Stimulated activated CD8-positive, alpha-beta memory T cell treated with anti-CD3 and anti-CD28 coated beads, Interleukin-12 subunit alpha, Interleukin-12 subunit beta, amount 100 ng/mL, for 1 hour (primary cell): ENCODE data around the gene BCL11B.

Source experiments
- DNase-seq: peaks from one replicate; pipeline ENCODE4 v3.0.0-alpha.2; 2020; ENCODE audit warnings: low read depth

BCL11B gene

DNA sequence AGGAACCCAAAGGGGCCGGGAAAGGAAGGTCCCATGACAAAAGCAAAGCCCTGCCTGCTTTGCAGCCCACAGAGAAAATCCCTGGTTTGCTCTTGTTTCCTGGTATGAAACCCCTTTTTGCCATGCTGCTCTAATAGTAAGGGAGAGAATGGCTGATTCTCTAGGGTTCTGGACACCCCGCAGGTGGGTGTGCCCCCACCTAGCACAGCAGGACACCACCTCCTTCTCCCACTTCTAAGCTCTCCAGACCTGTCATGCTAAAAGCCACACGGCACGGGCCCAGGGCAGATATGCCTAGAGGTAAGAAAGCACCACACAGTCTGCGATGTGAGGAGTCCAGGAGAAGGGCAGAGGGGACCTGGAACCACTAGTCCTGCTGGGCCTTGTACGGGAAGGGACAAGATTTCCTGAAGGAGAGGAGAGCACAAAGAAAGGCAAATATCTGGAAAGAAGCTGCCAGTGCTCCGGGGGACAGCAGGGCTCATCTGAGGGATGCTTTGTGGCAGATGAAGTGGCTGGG is 113.3 kb downstream of the BCL11B start:
- DNase-seq, result no peak

GRCh38 chr14:99158150-99158549 is 113.8 kb downstream of the BCL11B start:
- DNase-seq, result no peak

- DNase-seq, result no peak
Observed at GRCh38 chr14:99157676-99158075, 114.3 kb downstream of the BCL11B start.

GRCh38 chr14:99157246-99157645 is 114.8 kb downstream of the BCL11B start:
- no peak for DNase-seq

DNA sequence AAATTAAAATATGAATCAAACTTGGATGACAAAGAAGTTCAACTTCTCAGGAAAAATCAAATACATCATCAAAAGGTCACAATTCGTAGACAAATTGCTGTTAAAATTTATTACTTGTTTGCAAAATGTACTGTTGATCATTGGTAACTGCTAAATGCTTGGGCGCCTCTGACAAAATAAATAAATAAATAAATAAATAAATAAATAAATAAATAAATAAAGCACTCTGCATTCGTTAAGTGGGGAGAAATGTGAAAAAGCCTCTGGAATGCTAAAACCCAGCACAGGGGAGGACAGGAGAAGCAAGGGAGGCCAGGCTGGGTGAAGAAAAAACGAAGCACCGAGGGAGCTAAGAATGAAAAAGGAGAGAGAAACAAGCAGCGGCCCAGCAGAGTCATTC is 115.2 kb downstream of the BCL11B start:
- no peak for DNase-seq

DNA sequence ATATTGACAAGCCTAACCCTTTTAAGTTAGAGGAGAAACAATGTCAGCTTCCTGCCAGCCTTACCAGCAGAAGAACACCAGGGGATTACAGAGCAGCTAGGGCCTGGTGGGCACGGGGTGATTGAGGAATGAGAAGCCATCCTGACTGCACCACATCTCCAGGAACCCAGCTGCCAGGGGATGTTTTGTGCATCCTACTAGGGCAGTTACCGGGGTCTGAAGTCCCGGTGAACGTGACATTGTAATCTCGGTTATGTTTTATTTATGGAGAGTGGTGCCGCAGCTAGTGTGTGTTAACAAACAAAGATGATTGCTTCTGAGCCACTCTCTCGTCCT is 115.9 kb downstream of the BCL11B start:
- DNase-seq, result no peak

GRCh38 chr14:99155173-99156089 is 116.6 kb downstream of the BCL11B start:
- DNase-seq, result no peak

DNA sequence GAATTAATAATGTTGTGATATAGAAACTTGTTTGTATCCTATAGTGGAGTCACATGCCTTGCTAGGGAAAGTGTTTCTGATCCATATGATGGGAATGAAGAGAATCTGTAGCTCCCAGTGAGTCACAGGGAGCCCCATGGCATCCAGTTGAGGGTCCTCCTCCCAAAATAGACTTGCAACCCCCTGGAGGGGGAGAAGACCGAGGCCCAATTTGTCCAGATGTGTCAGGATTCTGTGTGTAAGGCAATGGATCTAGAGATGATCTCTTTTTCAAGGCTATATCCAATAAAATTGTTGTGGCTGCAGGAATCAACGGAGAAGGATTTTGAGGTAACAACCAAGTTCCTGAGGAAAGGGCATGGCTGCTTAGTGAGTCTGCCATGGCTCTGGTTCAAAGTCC is 121.8 kb downstream of the BCL11B start:
- no peak for DNase-seq

- no peak for DNase-seq
Observed at GRCh38 chr14:99148861-99149610, 123.0 kb downstream of the BCL11B start.

DNA sequence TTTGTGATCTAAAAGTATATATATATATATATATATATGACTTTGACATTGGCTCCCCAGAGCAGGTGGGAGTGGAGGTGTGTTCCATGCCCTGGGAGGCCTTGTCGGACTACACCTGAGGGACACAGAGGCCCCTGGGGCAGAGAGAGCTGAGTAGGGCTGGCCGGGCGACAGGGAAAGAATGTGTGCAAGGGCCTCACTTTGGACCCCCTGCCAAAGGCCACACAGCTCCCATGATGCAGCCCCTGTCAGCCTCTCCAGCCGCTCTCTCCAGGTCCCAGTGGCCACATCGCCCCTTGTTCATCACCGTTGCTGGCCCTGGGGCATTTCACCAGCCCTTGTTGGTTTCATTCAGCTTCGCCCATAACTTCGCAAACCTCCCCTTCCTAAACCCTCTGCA is 123.9 kb downstream of the BCL11B start:
- DNase-seq, result no peak

- DNase-seq, result no peak
Observed at GRCh38 chr14:99147366-99147740, 124.6 kb downstream of the BCL11B start.

- no peak for DNase-seq
Observed at GRCh38 chr14:99146616-99147365, 125.2 kb downstream of the BCL11B start.

- DNase-seq, result no peak
Observed at GRCh38 chr14:99145307-99145706, 126.7 kb downstream of the BCL11B start.

DNA sequence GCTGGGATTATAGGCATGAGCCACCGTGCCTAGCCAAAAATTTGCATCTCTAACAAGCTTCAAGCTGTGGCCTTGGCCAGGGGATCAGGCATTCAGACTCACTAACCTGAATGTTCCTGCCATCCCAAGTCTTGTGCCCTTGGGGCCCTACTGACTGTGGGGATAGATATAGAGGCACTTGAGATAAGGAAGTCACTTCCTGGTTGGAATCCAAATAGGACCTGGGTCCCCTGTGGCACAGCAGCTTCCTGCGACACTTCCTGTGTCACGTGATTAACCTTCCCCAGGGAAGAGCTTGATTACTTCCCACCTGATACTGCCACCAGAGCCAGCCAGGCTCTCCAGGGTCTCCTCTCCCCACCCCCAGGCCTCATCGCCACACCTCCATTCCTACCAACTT is 128.2 kb downstream of the BCL11B start:
- no peak for DNase-seq

DNA sequence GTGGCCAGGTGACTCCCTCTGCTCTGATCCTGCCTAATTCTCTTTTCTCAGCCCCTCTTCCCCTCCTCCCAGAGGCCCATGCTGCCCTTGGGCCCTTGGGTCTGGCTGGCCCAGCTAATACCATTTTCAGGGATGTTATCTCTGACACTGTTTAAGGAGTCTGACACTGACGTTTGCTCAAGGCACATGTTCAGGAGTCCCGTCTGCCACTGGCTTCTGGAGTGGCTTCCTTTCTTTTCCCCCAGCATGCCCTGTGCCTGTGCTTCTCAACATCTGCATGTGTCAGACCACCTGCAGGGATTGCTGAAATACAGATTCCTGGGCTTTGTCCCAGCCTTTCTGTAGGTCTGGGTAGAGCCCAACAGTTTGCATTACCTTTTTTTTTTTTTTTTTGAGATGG is 128.9 kb downstream of the BCL11B start:
- no peak for DNase-seq

GRCh38 chr14:99141236-99141635 is 130.8 kb downstream of the BCL11B start:
- no peak for DNase-seq

GRCh38 chr14:99138999-99139865 is 132.8 kb downstream of the BCL11B start:
- no peak for DNase-seq

DNA sequence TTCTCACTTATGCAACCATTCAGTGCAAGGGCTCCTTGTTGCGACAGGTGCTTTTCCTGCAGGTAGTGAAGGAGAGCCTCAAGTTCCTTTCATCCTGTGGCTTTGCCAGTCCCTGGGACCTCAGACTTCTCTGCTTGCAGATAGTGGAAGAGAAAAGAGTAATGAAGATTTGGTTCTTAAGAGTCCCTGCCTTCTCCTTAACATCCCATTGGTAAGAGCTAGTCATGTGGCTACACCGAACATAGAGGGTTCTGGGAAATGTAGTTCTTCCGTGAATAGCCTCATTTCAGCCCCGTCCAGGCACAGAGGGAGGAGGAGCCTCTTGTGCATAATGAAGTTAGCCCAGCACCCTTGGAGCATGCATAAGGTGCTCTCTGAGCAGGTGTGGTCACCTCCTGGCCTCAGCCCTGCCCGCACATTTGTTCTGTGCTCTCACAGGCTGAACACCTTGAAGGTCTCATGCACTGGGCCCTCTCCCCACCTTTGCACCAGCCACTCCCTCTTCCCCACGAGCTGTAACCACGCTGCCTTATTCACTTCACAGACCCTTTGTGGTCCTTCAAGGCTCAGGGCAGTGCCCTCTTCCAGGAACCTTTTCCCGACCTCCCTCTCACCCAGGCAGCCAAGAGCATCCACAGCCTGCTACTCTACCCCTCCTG is 134.0 kb downstream of the BCL11B start:
- DNase-seq, result no peak

GRCh38 chr14:99137001-99137700 is 134.8 kb downstream of the BCL11B start:
- DNase-seq, result no peak

DNA sequence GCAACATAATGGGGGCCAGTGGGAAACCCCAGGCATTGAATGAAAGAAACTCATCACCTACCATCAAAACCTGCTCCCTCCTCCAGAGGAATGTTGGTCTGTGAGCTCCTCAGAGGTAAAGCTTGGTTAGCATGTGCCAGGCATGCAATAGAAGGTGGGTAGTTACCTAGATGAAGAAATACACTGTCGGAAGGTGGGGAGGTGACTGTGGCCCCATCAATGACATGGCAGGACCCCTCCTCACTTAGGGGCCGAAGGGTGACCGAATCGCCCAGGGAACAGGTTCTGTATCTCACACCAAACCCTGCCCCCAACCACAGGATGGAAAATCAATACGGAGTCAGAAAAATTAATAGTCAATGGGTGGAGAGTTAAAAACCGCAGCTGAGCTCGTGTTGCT is 135.6 kb downstream of the BCL11B start:
- DNase-seq, result no peak
